OCI-LY1 (cell line): ENCODE measurements around the gene MKNK1.

Source experiments
- H2AFZ ChIP-seq: fragments of 200-600 bp; sonication (generic), shearing (Covaris generic); 2 replicates; pipeline ENCODE4 v1.6.0; 2014; ENCODE audit warnings: antibody characterized with exemption, mild to moderate bottlenecking, low read length
- H3F3A ChIP-seq: fragments of 200-600 bp; sonication (generic), shearing (Covaris generic); 2 replicates; pipeline ENCODE4 v1.6.0; 2014; ENCODE audit warnings: mild to moderate bottlenecking, antibody characterized with exemption, low read length, moderate library complexity; ENCODE audit not compliant: insufficient read depth
- H3K27ac ChIP-seq: fragments of 200-600 bp; sonication (generic); 2 replicates; pipeline ENCODE4 v1.5.1; 2014; ENCODE audit warnings: low read length, mixed run types, mild to moderate bottlenecking, low read depth; ENCODE audit not compliant: poor library complexity, severe bottlenecking
- H3K27me3 ChIP-seq: fragments of 200-600 bp; sonication (generic); 2 replicates; pipeline ENCODE4 v1.6.0; 2014; ENCODE audit warnings: antibody characterized with exemption, mild to moderate bottlenecking, low read length, moderate library complexity; ENCODE audit not compliant: insufficient read depth
- H3K36me3 ChIP-seq: fragments of 200-600 bp; sonication (generic); 2 replicates; pipeline ENCODE4 v1.6.1; 2014; ENCODE audit warnings: mild to moderate bottlenecking, antibody characterized with exemption, low read length, moderate library complexity, mixed read lengths; ENCODE audit not compliant: insufficient read depth
- H3K4me1 ChIP-seq: fragments of 200-600 bp; sonication (generic); 2 replicates; pipeline ENCODE4 v1.5.1; 2014; ENCODE audit warnings: mild to moderate bottlenecking, low read length, moderate library complexity; ENCODE audit not compliant: insufficient read depth, severe bottlenecking
- H3K4me2 ChIP-seq: fragments of 200-600 bp; sonication (generic), shearing (Covaris generic); 2 replicates; pipeline ENCODE4 v1.6.1; 2014; ENCODE audit warnings: low read length
- H3K4me3 ChIP-seq: fragments of 200-600 bp; sonication (generic); 2 replicates; pipeline ENCODE4 v1.5.1; 2014; ENCODE audit warnings: low read length, low read depth, mild to moderate bottlenecking, mixed read lengths; ENCODE audit not compliant: poor library complexity, severe bottlenecking
- H3K79me2 ChIP-seq: fragments of 200-600 bp; shearing (Covaris generic); 2 replicates; pipeline ENCODE4 v1.6.1; 2016; ENCODE audit warnings: mixed run types, low read length, mixed read lengths; ENCODE audit not compliant: insufficient read depth
- H3K9ac ChIP-seq: fragments of 200-600 bp; sonication (generic), shearing (Covaris generic); 2 replicates; pipeline ENCODE4 v1.6.1; 2014; ENCODE audit warnings: mild to moderate bottlenecking, low read length, mixed read lengths
- H3K9me2 ChIP-seq: fragments of 200-600 bp; sonication (generic), shearing (Covaris generic); 2 replicates; pipeline ENCODE4 v1.6.1; 2014; ENCODE audit warnings: low read depth, mild to moderate bottlenecking, low read length, mixed read lengths
- H3K9me3 ChIP-seq: fragments of 200-600 bp; shearing (Covaris generic); 2 replicates; pipeline ENCODE4 v1.6.1; 2014; ENCODE audit warnings: low read length, mixed read lengths
- H4K20me1 ChIP-seq: fragments of 200-600 bp; sonication (generic), shearing (Covaris generic); 2 replicates; pipeline ENCODE4 v1.6.0; 2016; ENCODE audit warnings: mild to moderate bottlenecking, low read length; ENCODE audit not compliant: insufficient read depth
- EZH2 ChIP-seq: fragments of 200-600 bp; sonication (generic), shearing (Covaris generic); IDR thresholded peaks from 2 replicates; pipeline ENCODE4 v1.8.0; 2017; ENCODE audit warnings: borderline replicate concordance, mixed run types, mild to moderate bottlenecking, antibody characterized with exemption, low read length, moderate library complexity, mixed read lengths
- TF ChIP-seq, protein P1 (sequence below): fragments of 200-600 bp; sonication (generic), shearing (Covaris generic); IDR thresholded peaks from 2 replicates; pipeline ENCODE4 v1.5.1; 2017; ENCODE audit warnings: mild to moderate bottlenecking, antibody characterized with exemption, low read length, moderate library complexity, mixed read lengths

The MKNK1 gene

DNA sequence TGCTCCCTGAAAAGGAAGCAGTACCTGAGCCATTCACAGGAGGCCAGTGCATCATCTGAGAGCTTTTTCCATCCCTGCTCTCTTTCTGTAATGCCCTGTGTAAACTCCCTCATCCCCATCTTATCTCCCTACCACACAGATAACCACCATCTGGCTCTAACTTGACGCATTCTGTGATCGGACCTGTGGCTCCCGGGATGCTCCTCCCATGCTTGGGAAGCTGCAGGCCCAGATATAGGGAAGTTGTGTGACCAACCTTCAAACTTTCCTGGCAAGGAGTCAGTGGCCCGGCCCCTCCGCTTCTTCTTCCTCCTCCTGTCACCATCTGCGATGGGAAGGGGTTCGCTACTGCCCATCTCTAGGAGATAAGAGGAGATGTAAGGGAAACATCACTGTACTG lies 21.1 kb downstream of the MKNK1 start:
- H3K36me3 ChIP-seq: peaks cover 13% of the 10 kb centered on the region
- H3K4me2 ChIP-seq: no peak overlapping the region
- no peak overlapping the region for H3K9ac ChIP-seq

DNA sequence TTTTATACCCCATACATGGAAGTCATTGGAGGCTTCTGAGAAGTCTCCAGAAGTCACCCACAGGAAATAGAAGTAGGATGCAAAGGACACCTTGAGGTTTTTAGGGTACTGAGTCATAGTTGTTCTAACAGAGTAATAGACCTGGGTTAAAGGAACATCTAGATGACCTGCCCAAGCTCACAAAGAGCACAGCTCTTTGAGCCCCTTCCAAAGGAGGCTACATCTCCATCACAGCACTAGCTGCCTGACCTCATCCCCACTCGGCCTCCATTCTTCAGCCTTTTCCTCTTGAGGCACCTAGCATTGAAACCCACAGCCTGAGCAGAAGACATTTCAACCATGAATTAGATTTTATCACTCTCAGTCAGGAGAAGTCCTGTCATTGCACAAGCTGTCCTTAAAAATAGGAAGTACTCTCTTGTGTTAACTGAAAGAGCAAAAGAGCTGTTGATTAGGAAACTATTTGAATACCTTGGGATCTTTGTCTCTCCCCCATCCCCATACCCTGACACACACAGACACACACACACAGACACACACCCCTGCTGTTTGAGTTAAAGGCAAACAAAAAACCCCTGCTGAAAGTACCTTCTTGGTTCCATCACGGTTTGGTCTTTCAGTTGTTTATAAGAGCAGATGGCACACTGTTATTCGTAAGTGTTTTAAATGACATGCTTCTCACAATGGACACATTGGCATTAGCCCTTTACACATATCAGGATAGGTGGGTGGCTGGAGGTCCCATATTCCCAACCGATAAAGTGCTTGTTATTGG lies 22.2 kb downstream of the MKNK1 start:
- Histone ChIP-seq H3K4me3 (no peak overlapping the region), H3K36me3 (peaks cover 9% of the 10 kb centered on the region; the same call in 1 of the 2 replicates), H3K9me3 (no peaks in the 10 kb centered on the region), H2AFZ (no peak overlapping the region), H3F3A (no peaks in the 10 kb centered on the region), H3K27ac (no peak overlapping the region), H4K20me1 (no peaks in the 10 kb centered on the region), H3K4me2 (no peak overlapping the region), H3K4me1 (no peaks in the 10 kb centered on the region), H3K79me2 (no peaks in the 10 kb centered on the region), H3K9me2 (no peaks in the 10 kb centered on the region), H3K9ac (no peak overlapping the region), H3K27me3 (no peaks in the 10 kb centered on the region)
- no peak for TF ChIP-seq EZH2
- TF ChIP-seq, protein P1, sequence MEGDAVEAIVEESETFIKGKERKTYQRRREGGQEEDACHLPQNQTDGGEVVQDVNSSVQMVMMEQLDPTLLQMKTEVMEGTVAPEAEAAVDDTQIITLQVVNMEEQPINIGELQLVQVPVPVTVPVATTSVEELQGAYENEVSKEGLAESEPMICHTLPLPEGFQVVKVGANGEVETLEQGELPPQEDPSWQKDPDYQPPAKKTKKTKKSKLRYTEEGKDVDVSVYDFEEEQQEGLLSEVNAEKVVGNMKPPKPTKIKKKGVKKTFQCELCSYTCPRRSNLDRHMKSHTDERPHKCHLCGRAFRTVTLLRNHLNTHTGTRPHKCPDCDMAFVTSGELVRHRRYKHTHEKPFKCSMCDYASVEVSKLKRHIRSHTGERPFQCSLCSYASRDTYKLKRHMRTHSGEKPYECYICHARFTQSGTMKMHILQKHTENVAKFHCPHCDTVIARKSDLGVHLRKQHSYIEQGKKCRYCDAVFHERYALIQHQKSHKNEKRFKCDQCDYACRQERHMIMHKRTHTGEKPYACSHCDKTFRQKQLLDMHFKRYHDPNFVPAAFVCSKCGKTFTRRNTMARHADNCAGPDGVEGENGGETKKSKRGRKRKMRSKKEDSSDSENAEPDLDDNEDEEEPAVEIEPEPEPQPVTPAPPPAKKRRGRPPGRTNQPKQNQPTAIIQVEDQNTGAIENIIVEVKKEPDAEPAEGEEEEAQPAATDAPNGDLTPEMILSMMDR: no peak

More for the DNA sequence above, 21.1 kb downstream of the MKNK1 start:
- TF ChIP-seq, protein P1: no peak
- TF ChIP-seq EZH2: no peak
- no peaks in the 10 kb centered on the region for H3K79me2 ChIP-seq
- no peaks in the 10 kb centered on the region for H3K9me3 ChIP-seq
- H4K20me1 ChIP-seq: no peaks in the 10 kb centered on the region
- no peak overlapping the region for H3K4me3 ChIP-seq
- no peaks in the 10 kb centered on the region for H3K4me1 ChIP-seq
- no peaks in the 10 kb centered on the region for H3K27me3 ChIP-seq
- H3K9me2 ChIP-seq: no peaks in the 10 kb centered on the region
- no peak overlapping the region for H3K27ac ChIP-seq
- H3F3A ChIP-seq: no peaks in the 10 kb centered on the region
- H2AFZ ChIP-seq: no peak overlapping the region

DNA sequence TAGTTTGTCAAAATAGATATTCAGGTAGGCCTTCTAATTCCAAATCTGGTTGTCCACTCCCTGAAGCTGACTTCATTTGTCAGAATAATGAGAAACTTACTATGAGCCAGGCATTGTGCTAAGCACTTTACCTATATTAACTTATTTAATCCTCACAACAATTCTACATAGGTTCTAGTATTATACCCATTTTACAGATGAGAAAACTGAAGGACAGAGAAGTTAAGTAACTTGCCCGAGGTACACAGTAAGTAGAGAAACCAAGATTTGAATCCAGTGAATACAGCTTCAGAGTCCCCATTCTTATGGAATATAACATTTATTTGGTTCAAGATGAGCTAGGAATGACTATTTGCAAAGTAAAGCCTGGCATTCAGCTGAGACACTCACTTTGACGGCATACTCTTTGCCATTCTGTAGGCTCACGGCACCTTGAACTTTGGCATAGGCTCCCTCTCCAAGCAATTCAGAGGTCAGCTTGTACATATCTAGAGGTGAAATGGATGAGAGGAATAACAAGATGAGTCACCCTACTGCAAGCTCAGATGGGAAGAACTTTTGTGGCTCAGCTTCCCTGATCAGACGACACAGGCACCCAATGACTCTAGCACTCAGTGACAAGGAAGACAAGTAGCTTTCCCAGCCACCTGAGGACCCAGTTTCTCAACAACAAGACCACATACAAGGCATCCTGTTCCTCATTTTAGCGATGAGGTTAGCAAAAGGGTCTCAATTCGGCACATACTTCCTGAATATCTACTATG lies 23.7 kb downstream of the MKNK1 start:
- no peak overlapping the region for H2AFZ ChIP-seq
- H3K79me2 ChIP-seq: no peaks in the 10 kb centered on the region
- H3K4me2 ChIP-seq: no peak overlapping the region
- H3K36me3 ChIP-seq: peaks cover 9% of the 10 kb centered on the region; the same call in 1 of the 2 replicates
- no peak overlapping the region for H3K27ac ChIP-seq
- no peak overlapping the region for H3K4me3 ChIP-seq
- no peaks in the 10 kb centered on the region for H3K27me3 ChIP-seq
- H4K20me1 ChIP-seq: no peaks in the 10 kb centered on the region
- H3K9me3 ChIP-seq: no peaks in the 10 kb centered on the region
- H3K9me2 ChIP-seq: no peaks in the 10 kb centered on the region
- H3K9ac ChIP-seq: no peak overlapping the region
- no peaks in the 10 kb centered on the region for H3F3A ChIP-seq
- TF ChIP-seq EZH2: no peak
- TF ChIP-seq, protein P1: no peak
- H3K4me1 ChIP-seq: no peaks in the 10 kb centered on the region
